HG03175 (cell line): ENCODE results near the gene DEDD.

Experiments
- ATAC-seq: cut with Tn5 transposase; IDR thresholded peaks from one replicate; pipeline ENCODE4 v1.9.1; 2021; ENCODE audit warnings: mild to moderate bottlenecking, moderate library complexity; ENCODE audit not compliant: unreplicated experiment

Gene DEDD

DNA sequence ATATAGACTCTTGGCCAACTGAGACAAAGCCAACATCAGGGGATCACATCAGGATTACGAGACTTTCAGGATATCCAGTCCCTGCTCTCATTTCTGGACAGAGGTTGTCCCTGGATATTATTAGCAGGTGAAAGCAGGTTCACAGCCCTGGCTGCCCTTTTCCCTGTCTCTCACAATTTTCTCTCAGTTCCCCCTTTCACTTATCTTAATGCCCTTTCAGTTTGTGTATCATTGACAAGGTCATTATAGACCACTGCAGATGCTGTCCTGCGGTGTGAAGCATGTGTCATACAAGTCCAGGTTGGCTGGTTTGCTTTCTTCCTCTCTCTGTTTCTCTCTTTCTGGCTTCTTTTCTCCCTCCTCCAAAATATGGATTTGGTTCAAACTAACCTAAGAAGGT, 36.5 kb downstream of the DEDD start:
- ATAC-seq, result peak; percentile 45

DNA sequence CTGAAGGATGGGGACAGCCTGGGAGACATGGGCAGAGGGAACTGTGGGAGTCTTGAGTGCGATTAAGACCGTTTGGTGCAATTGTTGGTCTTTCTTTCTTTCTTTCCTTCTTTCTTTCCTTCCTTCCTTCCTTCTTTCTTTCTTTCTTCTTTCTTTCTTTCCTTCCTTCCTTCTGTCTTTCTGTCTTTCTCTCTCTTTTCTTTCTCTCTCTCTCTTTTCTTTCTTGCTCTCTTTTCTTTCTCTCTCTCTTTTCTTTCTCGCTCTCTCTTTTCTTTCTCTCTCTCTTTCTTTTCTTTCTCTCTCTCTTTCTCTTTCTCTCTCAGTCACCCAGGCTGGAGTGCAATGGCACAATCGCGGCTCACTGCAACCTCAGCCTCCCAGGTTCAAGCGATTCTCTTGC, 37.2 kb downstream of the DEDD start:
- ATAC-seq, result no peak

DNA sequence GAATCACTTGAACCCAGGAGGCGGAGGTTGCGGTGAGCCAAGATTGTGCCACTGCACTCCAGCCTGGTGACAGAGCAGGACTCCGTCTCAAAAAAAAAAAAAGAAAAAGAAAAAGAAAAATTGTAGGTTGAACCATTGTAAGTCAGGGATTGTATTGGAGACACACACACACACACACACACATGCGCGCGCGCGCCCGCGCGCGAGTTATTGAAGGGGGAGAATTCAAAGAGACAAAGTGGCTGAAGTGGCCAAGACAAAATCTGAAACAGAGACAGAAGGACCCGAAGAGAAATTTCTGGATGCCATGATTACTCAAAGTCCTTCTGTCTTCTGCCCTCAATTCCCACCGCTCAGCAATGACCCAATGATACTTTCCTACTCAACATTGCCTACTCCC, 38.0 kb downstream of the DEDD start:
- no peak for ATAC-seq

DNA sequence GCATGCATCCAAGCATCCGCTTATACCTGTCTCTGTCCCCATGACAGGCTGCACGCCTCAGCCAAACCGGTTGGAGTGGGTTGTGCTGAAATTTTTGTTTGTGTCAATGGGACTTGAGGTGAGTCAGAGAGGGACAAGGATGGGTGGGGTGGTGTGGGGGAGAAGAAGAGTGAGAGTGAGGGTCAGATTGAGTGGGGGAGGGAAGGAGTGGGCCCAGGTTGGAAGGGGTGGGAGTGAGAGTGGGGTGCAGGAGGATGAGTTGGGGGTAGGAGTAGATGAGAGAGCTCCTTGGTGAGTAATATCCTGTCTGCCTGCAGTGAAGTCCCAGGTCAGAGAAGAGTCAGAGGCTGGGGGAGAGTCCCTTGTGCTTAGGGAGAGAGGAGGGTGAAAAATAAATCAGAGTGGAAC, 39.8 kb downstream of the DEDD start:
- no peak for ATAC-seq

DNA sequence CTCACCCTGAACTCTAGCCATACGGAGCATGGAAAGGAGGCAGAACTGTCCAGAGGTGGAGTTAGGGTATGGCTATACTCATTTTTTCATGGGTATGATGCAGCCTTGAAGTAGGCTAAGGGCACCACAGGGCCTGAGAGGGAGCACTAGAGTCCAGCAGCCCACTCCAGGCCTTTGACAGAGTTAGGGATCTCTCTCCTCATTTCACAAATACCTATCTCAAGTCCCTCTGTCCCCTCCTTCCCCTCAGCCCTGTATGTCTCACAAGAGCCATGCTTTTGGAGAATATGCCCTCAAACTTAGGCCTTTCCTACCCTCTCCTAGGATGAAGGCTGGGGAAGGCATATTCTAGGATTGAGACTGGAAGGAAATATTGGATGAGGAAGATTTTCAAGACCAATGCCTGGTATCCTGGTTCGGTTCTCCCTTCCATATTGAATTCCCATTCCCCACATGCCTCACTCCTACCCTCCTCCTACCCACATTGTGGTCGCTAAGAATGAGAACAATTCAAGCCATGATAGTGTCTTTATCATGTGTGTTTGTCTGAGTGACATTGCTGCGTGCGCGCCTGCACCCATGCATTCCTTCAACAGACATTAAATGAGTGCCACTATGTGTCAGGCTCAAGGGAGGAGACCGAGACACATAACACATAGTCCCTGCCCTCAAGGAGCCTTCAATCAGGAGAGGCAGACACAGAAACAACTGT, 40.5 kb downstream of the DEDD start:
- ATAC-seq, result no peak

GRCh38 chr1:161091093-161091492, 41.4 kb downstream of the DEDD start:
- no peak for ATAC-seq

- ATAC-seq, result no peak
Observed at GRCh38 chr1:161090617-161091016, 41.9 kb downstream of the DEDD start.

DNA sequence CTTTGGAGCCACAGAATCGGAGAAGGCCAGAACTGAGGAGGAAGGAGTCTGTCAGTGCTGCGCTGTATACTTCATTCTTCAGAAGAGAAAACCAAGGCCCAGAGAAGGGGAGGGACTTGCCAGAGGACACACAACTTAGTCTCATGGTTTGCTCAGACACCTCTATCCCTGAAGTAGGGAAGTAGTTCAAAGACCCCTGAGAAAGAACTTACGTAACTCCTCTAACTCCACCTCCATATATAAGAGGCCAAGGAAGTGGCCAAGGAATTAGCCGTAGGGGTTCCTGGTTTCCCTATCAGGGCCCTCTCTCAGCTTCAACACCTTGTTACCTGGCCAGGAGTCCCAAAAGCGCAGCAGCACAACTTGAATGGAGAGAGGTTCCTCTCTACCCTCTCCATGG, 42.5 kb downstream of the DEDD start:
- ATAC-seq, result no peak

- no peak for ATAC-seq
Observed at GRCh38 chr1:161089251-161089924, 43.1 kb downstream of the DEDD start, which contains the start of gene NECTIN4. TSS of gene NECTIN4 (minus strand) at chr1:161089558. CDS start at chr1:161089296, 262 bp downstream.

GRCh38 chr1:161088587-161089110, 43.8 kb downstream of the DEDD start:
- no peak for ATAC-seq

- no peak for ATAC-seq
Observed at GRCh38 chr1:161086457-161086856, 46.0 kb downstream of the DEDD start.

- ATAC-seq, result no peak
Observed at GRCh38 chr1:161085165-161085564, 47.3 kb downstream of the DEDD start.

DNA sequence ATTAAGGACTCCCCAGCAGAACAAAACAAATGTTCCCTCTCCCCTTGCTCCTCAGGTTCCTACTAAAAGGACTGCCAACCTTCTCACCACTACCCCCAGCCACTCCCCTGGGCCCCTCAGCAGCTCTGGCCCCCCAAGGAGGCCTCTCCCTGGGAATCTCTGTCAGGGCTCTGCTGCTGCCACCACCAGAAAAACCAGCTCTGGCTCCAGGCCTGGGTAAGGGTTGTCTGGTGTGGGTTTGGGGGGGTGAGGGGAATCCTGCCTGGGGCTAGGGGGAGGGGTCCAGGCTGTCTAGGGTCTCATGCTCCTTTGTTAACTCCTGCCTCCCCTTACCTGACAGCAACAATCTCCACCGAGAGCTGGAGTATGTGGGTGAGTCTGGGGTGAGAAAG, 47.9 kb downstream of the DEDD start:
- ATAC-seq, result no peak

DNA sequence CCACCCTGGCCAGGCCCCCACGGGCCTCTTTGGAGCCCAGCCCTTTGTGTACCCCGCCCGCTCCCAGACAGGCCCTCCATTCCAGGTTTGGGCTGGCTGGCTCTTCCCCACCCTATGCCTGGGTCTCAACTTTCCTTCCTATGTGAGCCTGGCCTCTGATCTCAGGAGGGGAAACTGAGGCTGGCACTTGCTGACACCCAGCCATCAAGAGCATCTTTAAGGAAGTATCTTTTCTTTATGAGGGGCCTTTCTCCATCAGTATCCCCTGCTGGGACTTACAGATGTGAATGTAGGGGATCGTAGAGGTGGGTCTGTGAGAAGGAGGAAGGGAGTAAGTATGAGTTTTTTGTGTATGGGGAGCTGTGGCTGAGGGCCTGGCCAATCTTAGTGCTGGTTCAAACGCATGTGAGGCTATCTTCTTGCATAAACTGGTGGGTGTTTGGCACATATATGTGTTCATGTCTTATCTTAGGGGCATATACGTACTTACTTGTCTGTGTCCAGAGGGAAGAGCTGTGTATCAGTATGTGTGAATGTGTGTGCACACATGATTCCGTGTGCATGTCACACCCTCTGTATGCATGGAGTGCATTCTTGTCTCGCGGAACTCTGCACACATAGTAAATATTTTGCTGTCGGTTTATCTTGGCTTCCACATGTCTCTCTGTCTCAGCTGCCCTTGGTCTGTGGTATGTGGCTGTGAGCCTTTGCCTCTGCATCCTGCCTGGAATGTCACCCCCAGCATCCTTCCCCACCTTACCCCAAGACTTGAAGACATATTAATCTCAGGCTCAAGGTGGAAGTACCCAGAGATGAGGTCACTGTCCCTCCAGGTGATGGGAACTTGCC, 48.5 kb downstream of the DEDD start:
- ATAC-seq, result no peak

DNA sequence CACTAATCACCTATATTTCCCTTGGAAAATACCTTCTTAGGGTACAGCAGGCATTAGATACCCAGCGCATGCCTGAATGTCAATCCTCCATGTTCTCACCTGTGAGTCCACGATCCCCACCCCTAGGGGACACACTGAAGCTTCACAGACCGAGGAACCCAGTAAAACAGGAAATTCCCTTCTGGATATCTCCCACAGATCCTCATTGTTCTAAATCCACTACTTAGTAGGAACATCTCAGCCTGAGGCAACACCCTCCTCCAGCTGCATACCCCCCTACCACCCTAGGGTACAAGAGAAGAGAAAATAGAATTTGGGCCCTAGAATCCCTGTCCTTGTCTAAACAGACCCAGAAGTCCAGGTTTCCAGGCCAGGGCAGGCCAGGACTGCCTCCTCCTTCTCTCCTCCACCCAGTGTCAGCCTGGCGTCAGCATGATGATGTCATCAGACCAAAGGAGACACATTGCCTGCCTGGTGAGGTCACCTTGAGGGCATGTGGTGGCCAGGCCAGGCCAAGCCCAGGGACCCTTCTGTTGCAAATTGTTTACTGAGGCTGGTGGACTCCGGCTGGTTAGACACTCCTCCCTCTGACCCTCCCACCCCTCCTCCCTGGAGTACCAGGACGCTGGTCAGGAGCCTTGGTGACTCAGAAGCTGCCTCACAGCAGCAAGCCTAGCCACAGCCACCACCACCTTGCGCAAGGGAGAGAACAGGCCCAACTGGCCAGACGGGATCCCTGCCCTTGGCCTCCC, 49.3 kb downstream of the DEDD start:
- no peak for ATAC-seq

DNA sequence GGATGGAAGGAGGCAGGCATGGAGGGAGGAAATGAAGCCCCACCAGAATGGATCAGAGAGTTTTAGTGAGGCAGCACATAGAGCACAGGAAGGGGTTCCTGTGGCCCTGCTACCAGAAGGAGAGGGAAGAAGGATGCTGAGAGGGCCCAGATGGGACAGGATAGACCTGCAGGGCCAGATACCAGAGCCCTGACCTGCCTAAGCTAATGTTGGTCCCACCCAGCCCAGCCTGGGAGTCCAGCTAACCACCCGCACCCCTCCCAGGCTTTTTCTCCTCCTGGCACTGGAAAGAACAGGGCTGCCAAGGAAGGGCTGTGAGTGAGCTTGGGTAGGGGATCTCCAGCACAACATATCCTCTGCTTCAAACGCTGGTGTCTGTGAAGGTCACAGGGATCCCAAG, 50.0 kb downstream of the DEDD start:
- ATAC-seq, result no peak

- ATAC-seq, result no peak
Observed at GRCh38 chr1:161081519-161081918, 50.9 kb downstream of the DEDD start.

- ATAC-seq, result no peak
Observed at GRCh38 chr1:161080441-161081405, 51.7 kb downstream of the DEDD start.

GRCh38 chr1:161079436-161080110, 52.9 kb downstream of the DEDD start:
- ATAC-seq, result no peak
